WTC11 (cell line): ENCODE measurements around the gene HSPG2.

ENCODE experiments used
- CTCF ChIP-seq: fragments of 200-600 bp; IDR thresholded peaks from 2 replicates; pipeline ENCODE4 v1.8.0; 2022; ENCODE audit warnings: antibody characterized with exemption
- ELF4 ChIP-seq: sonication (generic); formaldehyde crosslinking; IDR thresholded peaks from 2 replicates; pipeline ENCODE4 v1.8.1; 2022; ENCODE audit warnings: low read depth, mild to moderate bottlenecking, moderate library complexity, missing genetic modification reagents
- FOXK1 ChIP-seq: sonication (generic); formaldehyde crosslinking; IDR thresholded peaks from 2 replicates; pipeline ENCODE4 v1.8.0; 2022; ENCODE audit warnings: mild to moderate bottlenecking, moderate library complexity, missing genetic modification reagents
- MAX ChIP-seq: sonication (generic); formaldehyde crosslinking; IDR thresholded peaks from 2 replicates; pipeline ENCODE4 v1.8.0; 2022; ENCODE audit warnings: mild to moderate bottlenecking, missing genetic modification reagents
- NFATC4 ChIP-seq: fragments of 250-450 bp; sonication (Bioruptor Pico); IDR thresholded peaks from 2 replicates; pipeline ENCODE4 v1.9.0; 2021; ENCODE audit warnings: mild to moderate bottlenecking
- ZNF423 ChIP-seq: fragments of 250-450 bp; sonication (Bioruptor Pico); IDR thresholded peaks from 2 replicates; pipeline ENCODE4 v2.1.2; 2022; ENCODE audit warnings: mild to moderate bottlenecking, moderate library complexity
- ZNF512 ChIP-seq: sonication (generic); formaldehyde crosslinking; IDR thresholded peaks from 2 replicates; pipeline ENCODE4 v1.8.1; 2022; ENCODE audit warnings: missing genetic modification reagents, borderline replicate concordance

DNA sequence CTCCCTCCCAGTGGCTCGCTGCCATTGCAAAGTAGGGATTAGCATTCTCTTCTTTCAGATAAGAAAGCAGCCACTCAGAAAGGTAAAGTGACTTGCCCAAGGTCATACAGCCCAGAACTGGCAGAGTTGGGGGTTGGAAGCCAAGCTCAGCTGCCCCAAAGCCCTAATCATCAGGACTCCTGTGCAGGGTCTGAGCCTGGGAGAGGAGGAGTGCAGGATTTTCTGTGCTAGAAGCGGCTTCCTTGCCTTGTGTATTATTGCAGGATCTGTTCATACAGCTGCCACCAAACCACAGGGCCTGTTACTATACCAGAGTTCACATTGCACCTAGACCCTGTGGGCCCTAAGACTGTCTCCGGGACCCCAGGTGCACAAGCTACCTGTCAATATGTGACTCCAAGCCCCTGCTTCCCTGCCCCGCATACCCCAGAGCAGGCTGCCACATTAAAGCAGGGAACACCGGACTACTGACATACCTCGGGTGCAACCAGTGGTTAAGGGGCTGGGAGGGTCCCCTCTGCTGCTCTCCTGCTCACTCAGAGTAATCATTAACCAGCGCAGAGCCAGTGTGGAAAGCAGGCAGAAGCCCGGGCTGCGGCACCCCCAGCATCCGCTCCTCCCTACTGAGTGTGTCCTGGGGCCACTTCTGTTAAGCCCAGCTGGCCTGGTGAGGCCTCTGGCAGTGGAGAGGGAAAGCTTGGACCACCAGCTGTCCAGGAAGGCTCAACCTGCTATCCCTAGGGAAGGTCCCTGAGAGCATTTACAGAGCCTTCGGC, 15.8 kb downstream of the HSPG2 start:
- TF ChIP-seq CTCF (no peak), FOXK1 (CRISPR knock-in tag) (no peak), ZNF423 (CRISPR knock-in tag) (0 out of 2 replicates have a peak, but pooled peaks have one; percentile 23), ELF4 (no peak), MAX (CRISPR knock-in tag) (no peak), ZNF512 (CRISPR knock-in tag) (no peak), NFATC4 (no peak)
